Measurements from ENCODE around the gene LLGL2.

Gene LLGL2

GRCh38 chr17:75575197-75575596, 49.7 kb downstream of the LLGL2 start:
- no peak for TF ChIP-seq CTCF (IDR thresholded peaks at IDR 0.05)

- no peak for TF ChIP-seq CTCF (IDR thresholded peaks at IDR 0.05)
Measured at GRCh38 chr17:75575728-75576127, 50.2 kb downstream of the LLGL2 start.

GRCh38 chr17:75576661-75577060, 51.2 kb downstream of the LLGL2 start:
- no peak for TF ChIP-seq CTCF (IDR thresholded peaks at IDR 0.05)

GRCh38 chr17:75584849-75585175, 59.3 kb downstream of the LLGL2 start:
- TF ChIP-seq CTCF (IDR thresholded peaks at IDR 0.05): no peak

GRCh38 chr17:75587675-75588595, 62.4 kb downstream of the LLGL2 start, which contains the start of gene MYO15B:
Gene MYO15B (plus strand): TSS chr17:75587800. CDS start chr17:75588058, 258 bp downstream.
- TF ChIP-seq CTCF (IDR thresholded peaks at IDR 0.05): no peak

- no peak for TF ChIP-seq CTCF (IDR thresholded peaks at IDR 0.05)
Measured at GRCh38 chr17:75588596-75589011, 63.1 kb downstream of the LLGL2 start.

- TF ChIP-seq CTCF (IDR thresholded peaks at IDR 0.05): peak; percentile 45
Measured at GRCh38 chr17:75589012-75589918, 63.8 kb downstream of the LLGL2 start.
